ENCODE measurements around the gene NSD2.

DNA sequence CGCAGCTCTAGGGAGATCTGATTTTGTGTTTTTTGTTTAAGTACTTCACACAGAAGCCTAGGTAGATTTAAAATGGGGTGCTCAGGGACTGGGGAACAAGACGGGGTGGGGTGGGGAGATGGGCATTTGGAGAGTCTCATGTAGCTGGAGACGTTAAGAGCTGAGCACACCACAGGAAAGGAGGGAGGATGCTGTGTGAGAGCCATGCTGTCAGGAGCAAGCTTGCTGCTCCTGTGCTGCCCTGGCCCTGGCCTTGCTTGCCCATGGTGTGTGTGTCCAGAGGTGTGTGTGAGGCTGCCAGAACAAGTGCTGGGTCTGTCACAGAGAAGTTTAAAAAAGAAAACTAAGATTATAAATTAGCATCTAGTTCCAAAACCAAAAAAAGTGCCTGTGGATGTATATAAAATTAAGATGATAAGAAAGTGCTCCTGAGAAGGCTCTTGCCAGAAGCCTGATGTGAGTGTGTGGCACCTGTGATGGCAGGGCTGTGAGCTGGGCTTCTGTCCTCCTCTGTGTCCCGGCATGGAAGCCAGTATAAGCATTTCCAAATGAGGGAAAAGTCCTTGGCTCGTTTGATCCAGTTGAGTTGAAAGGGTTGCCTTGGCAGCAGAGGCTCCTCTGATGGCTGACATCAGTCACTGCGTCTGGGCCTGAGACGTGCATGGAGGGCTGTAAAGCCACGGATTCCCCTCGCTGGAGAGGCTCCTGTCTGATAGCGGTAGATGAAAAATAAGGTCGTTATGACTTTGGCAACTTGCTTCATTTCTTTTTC is 74.1 kb downstream of the NSD2 start:
- TF ChIP-seq POLR2AphosphoS5 (IDR thresholded peaks at IDR 0.05) (no peak), EZH2 (IDR thresholded peaks at IDR 0.05; ENCODE audit: borderline replicate concordance, insufficient read depth, low read length, poor library complexity, severe bottlenecking) (no peak), SMC3 (conservative IDR thresholded peaks at IDR 0.05; ENCODE audit: poor library complexity) (no peak), RAD21 (conservative IDR thresholded peaks at IDR 0.05) (no peak)
- TF ChIP-seq, protein P1, sequence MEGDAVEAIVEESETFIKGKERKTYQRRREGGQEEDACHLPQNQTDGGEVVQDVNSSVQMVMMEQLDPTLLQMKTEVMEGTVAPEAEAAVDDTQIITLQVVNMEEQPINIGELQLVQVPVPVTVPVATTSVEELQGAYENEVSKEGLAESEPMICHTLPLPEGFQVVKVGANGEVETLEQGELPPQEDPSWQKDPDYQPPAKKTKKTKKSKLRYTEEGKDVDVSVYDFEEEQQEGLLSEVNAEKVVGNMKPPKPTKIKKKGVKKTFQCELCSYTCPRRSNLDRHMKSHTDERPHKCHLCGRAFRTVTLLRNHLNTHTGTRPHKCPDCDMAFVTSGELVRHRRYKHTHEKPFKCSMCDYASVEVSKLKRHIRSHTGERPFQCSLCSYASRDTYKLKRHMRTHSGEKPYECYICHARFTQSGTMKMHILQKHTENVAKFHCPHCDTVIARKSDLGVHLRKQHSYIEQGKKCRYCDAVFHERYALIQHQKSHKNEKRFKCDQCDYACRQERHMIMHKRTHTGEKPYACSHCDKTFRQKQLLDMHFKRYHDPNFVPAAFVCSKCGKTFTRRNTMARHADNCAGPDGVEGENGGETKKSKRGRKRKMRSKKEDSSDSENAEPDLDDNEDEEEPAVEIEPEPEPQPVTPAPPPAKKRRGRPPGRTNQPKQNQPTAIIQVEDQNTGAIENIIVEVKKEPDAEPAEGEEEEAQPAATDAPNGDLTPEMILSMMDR (IDR thresholded peaks at IDR 0.05; ENCODE audit: poor library complexity, severe bottlenecking): no peak
